ENCODE results near the gene C4orf17. TPM values are rescaled to one million over a fixed set of nuclear protein-coding genes. Genes with fewer than 3 reads are reported as not detected.

Gene C4orf17
- total RNA-seq, 1 donor from 2014 or later: not detected

DNA sequence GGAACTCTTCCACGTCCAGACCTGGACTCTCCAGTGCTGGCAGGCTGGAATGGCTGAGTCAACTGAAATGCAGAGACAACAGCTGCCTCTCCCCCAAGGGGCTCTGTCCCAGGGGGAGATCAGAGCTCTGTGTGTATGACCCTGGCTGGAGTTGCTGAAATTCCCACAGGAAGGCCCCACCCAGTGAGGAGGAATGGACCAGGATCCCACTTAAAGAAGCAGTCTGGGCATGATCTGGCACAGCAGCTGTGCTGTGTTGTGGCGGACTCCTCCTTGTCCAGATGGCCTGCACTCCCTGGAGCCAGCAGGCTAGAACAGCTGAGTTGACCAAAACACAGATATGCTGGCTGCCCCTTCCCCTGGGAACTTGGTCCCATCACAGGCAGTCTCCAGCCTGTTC, 25.4 kb downstream of the C4orf17 start:
- intact Hi-C loops (cut with micrococcal nuclease): no loop called here

DNA sequence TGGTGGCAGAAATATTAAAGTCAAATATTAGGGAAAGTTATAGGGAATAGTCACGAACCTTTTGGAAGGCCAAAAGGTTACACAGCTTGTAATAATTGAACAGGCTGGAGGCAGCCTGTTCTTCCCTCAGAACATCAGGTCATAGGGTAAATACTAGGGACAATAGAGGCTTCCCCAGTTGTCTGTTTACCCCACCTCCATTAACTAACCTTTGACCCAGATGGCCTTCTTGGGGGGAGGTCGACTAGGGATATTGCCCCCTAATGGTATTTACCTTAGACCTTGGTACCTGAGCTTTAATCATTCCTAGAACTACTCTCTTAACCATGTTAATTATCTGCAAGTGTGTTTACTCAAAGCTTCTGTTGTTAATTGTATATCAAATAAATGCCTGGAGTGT, 26.0 kb downstream of the C4orf17 start:
- intact Hi-C loops (cut with micrococcal nuclease): no loop called here

- intact Hi-C loops (cut with micrococcal nuclease): no loop called here
Measured at GRCh38 chr4:99537674-99538073, 26.9 kb downstream of the C4orf17 start.

DNA sequence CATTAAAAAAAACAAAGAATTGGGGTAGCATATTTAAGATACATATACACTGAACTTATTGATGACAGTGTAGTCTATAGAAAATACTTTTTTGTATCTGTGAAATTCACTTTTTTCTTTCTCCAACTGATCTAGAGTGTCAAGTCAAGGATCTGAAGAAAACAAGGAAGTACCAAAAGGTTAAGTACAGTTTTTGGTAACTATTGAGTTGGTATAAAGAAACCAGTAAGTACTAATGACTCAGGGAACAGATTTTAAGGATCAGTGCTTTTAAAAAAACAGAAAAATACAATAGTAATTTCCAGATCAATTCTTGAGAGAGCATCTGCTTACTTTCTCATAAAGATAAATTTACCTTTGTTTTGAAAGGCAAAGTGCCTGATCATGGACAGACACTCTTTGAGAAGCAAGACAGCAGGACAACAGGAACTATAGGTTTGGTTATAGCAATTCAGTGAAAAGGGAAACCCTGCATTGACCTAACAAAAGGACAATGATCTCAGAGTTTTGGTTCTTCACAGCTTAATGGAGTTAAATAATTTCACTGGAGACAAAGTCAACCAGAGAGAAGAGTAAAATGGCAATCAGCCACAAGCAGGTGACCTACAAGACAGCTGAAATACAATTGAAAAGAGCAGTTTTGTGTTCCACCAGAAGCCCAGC, 29.6 kb downstream of the C4orf17 start:
- intact Hi-C loops (cut with micrococcal nuclease): no loop called here

GRCh38 chr4:99552872-99553271, 42.1 kb downstream of the C4orf17 start:
- intact Hi-C loops (cut with micrococcal nuclease): no loop called here

DNA sequence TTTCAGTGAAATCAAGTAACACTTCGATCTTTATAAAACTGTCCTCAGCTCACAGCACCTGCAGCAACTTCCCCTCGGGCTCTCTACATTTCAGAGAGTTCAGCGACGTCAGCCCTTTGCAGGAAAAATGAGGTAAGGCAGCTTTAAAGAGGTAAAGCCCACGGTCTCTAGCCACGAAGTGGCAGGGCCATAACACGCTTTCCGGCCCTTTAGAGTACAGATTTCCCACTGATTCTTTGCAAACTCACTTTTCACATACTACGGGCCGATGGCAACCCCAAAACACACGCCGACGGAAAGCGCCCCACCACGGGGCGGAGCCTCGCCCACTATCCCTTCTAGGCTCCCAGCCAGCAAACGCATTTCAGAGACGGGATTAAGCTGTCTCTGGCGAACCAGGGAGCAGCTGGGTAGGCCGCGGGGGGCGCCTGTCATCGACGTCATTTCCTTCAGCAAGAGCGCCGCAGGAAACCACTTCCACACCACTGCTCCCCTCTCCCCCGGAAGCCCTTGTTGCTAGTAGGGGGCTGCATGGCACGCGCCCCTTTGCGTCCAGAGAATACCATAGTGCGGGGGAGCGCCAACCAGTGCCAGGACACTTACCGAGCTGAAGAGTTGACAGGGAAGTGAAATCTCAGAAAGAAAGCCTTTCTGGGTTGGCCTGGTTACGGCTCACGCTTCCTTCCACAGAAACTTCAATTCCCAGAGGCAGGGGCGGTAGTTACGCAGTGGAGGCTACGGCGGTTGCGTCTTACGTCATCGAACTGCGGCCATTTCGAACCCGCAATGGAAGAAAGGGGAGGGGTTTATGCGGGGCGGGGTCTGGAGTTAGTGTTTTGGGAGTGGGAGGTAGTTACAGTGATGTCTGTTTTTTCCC, 52.7 kb downstream of the C4orf17 start, which contains the start of gene TRMT10A:
TSS of gene TRMT10A (minus strand) at position 730 of the 877 bp plus-strand sequence. CDS start 4,701 bp downstream, outside the sequence.
- intact Hi-C loops (cut with micrococcal nuclease): loop anchor here (1.0 to 5.0 kb wide), 16 partner anchors 56 to 1854 kb away; partner anchors contain the start of genes ADH5, DAPP1, EIF4E and H2AZ1

DNA sequence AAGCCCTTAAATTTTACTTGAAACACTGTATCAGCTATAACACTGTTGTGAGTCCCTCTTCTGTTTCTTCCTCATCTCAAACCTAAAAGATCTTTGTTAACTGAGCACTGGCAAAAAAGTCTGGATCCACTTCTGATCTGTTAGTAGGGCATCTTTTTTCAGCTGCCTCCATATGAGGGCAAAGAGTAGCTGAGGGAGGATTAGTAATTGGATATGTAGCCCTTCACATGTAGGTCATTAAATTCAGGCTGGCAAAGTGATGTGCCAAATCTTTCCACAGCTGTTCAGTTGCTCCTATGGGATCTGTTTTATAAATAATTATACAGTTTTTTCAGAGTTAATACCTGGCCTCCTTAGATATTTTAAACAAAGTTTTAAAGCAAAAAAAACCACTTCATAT, 54.1 kb downstream of the C4orf17 start:
- intact Hi-C loops (cut with micrococcal nuclease): loop anchor here (1.0 to 5.0 kb wide), 9 partner anchors 66 to 1852 kb away; partner anchors contain the start of genes ADH5, PPP3CA and STPG2

- intact Hi-C loops (cut with micrococcal nuclease): no loop called here
Measured at GRCh38 chr4:99571883-99572282, 61.1 kb downstream of the C4orf17 start.

- intact Hi-C loops (cut with micrococcal nuclease): no loop called here
Measured at GRCh38 chr4:99572527-99573240, 61.9 kb downstream of the C4orf17 start.

DNA sequence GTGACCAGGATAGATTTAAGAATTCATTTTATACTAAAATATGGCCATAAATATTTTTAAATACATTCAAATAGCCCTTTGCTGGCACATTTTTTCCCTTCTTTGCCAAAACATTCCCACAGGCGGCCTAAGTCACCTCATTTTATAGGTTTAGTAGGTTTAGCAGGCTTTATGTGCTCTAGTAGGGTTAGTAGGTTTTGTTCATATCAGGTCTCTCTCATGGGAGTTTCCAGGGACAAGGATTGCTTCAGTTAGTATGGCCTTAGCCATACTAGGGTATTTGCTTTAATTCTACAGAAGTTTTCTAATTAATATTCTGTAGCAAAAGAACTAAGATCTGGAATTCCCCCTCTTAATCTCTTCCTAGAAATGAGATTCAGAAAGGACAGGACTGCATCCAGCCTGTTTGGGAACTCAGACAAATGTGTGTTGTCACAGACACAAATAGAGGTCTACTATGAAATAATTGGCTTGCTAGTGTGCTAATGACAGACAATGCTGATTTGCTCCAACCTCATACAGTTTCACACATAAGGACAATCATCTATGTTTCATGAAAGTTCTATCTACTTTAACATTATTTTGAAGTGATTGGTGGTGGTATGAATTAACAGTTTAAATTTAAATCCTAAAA, 63.0 kb downstream of the C4orf17 start:
- intact Hi-C loops (cut with micrococcal nuclease): no loop called here

DNA sequence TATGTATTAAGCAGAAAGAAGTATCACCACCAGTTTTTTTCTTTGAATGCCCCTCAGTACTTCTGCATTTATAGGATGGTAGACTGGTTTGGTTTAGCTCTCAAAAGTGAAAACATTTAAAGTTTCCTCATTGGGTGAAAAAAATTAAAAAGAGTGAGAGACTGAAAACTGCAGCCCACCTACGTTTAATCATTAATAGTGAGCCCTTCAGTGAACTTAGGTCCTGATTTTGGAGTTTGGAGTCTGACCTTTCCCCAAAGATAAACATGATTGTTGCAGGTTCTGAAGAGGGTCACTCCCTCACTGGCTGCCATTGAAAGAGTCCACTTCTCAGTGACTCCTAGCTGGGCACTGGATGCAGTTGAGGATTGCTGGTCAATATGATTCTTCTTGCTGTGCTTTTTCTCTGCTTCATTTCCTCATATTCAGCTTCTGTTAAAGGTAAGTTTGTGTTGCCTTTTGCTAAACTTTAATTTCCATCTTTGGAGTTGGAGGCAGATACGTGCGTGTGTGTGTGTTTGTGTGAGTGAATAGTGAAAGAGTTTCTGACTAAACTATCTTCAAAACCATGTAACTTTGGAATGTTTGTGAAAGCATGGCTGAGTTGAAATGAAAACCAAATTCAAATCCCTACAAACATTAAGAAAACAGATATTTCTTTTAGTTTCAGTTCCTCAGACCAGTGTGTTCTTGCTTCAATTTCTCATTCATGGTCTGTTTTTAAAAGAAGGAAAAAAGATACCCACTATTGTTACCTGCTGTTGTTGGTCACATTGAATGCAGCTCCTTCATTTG, 63.9 kb downstream of the C4orf17 start, which contains the start of gene MTTP:
TSS of gene MTTP (plus strand) at position 295 of the 795 bp plus-strand sequence. CDS start at position 381, 86 bp downstream.
- intact Hi-C loops (cut with micrococcal nuclease): no loop called here

DNA sequence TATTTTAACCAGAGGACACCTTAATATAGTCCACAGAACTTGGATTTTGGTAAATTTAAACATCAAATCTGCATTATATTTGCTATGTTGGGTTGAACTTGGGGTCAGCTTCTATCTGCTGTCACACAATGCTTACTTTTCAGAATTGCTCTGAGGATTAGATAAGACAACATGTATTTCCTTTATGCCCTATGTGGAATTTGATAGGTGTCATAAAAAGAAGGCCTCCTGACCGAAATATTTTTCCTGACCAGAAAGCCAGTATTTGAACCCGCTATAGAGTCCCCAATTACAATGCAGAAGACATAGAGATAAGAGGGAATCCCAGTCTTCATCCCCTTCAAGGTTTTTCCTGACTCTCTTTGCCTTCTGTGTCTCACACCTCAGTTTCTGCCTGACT, 67.9 kb downstream of the C4orf17 start:
- intact Hi-C loops (cut with micrococcal nuclease): no loop called here

DNA sequence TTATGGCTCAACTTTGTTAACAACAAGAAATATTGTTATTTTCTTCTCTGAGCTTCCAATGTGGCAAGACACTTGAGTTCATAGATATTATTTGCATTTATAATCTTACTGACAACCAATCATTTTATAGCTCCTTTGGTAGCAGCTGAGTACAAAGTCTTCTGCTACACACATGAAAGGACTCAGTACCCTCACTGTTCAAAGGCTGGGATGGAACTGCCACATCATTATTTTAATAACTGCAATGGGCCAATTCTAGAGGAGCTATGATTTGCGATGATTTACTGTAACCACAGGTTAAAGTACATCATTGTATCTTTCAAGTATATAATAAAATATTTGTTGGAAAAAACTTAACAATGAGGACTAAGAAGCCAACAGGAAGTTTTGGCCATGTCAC, 74.7 kb downstream of the C4orf17 start:
- intact Hi-C loops (cut with micrococcal nuclease): no loop called here

GRCh38 chr4:99586322-99586721, 75.5 kb downstream of the C4orf17 start:
- intact Hi-C loops (cut with micrococcal nuclease): no loop called here

- intact Hi-C loops (cut with micrococcal nuclease): no loop called here
Measured at GRCh38 chr4:99586797-99587196, 76.0 kb downstream of the C4orf17 start.

DNA sequence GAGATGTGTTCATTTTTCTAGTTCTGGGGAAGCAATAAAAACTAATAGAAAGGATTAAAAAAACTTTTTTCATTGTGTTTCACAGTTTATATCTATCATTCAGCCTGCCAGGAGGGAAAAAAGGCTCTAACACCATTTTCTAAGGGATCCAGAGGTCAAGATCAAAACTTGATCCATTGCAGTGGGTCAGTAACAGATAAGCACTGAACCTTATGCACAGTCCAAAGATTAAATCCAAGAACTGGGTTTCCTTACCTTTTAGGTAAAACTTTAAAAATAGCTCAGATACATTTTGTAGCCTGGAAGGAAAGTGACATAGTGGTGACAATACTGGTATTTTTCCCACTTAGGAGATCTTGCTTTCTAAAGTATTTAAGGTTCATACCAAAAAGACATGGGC, 76.5 kb downstream of the C4orf17 start:
- intact Hi-C loops (cut with micrococcal nuclease): no loop called here

DNA sequence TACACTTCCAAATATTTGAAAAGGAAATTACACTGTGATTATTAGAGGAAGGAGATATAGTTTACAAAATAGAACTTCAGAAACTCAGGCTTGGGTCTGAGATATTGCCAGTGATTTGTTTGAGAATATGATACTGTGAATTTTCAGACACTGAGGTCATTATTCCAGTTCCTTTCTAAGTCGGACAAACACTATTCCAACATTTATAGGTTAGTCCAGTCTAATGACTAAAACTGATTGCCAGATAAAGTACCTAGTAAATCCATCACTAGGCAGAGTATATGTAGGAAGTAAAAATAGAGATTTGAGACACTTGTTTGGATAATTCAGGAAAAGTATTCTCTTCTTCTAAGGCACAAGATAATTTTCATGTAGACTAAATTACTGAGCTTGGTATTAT, 77.0 kb downstream of the C4orf17 start:
- intact Hi-C loops (cut with micrococcal nuclease): no loop called here

DNA sequence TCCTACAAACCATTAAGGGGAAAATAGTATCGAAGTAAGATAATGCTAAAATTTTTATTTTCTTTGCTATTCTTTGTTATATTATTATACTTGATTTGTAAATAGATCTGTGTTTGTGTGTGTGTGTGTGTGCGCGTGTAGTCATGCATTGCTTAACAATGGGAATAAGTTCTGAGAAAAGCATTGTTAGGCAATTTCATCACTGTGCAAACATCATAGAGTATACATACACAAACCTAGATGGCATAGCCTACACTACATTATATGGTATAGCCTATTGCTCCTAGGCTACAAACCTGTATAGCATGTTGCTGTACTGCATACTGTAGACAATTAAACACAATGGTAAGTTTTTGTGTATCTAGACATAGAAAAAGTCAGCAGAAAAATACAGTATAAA, 80.9 kb downstream of the C4orf17 start:
- intact Hi-C loops (cut with micrococcal nuclease): no loop called here

All from T-helper 1 cell treated with Interleukin-12 subunit alpha and Interleukin-12 subunit beta and Interleukin-4 antibody, amounts not matched to agents 30 ng/mL and 1 ng/mL, for 36 hours (primary cell).